GM19240 (cell line): ENCODE measurements around the gene WSB1.

Experiments
- DNase-seq: peaks from one replicate; pipeline ENCODE4 v3.0.0; 2011; ENCODE audit warnings: low spot score; ENCODE audit not compliant: insufficient read length

Gene WSB1

DNA sequence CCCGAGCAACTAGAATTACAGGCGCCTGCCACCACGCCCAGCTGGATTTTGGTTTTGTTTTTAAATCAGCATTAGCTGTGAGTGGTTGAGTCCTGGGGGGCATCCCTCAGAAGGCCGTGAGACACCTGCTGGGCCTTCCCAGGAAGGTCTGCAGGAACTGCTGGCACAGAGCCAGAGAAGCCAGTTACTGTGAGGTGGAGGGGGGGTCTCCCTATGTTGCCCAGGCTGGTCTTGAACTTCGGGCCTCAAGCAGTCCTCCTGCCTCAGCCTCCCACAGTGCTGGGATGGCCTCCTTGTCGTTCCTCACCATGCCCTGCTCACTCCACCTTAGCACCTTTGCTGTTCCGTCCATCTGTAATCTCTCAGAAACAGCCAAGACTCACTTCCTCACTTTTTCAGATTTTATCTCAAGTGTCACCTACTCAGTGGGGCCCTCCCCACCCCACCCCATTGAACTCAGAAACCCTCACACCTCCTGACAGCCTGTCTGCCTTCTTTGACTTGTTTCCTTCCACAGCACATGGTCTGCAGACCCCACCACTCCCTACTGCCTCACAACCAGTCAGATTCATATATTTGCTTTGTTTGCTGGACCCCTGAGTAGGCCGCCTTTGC, 62.3 kb downstream of the WSB1 start:
- DNase-seq: no peak

DNA sequence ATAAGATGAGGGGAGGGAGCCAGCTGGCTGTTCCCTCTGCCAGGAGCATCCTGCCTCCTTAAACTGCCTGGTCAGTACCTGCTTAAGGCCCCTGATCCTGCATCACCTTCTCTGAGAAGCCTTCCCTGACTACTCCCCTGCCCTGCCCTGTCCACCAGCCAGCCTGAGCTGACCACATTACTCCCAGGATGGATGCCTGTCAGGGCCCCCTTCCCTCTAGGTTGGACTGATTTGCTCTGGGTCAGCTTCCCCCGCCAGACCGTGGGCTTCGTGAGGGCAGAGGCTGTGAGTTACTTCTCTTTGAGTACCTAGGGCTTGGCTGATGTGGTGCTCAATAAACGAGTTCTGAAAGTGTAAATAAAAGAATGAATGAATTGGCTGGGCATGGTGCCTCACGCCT, 63.3 kb downstream of the WSB1 start:
- no peak for DNase-seq

DNA sequence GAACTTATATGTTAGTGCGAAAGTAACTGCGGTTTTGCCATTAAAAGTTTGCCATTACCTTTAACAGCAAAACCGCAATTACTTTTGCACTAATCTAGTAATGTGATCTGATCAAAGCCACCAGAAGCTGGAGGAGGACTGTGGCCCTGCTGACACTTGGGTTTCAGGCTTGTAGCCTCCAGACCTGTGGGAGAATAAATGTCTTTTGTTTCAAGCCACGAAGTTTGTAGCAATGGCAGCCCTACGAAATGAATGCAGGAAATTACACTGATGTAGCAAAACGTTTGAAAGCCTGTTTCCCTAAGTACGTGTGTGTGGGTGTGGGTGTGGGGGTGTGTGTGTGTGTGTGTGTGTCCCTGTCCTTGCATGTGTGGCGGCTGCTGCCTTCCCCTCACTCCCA, 66.6 kb downstream of the WSB1 start:
- no peak for DNase-seq

DNA sequence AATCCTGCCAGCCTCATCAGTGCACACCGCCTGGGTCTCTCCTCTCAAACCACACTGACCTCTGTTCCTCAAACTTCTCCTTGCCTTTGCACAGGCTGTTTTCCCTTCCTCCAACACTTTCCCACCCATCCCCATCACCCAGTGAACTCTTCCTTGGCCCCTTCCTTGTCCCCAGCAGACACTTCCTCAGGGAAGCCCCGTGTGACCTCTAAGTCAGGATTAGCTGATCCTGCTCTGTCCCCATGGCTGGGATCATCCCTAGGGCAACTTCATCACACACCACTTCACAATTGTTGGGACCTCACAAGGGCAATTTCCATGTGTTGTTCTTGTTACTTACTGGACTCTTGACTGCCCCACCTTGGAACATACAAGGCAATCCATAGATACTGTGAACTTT, 67.8 kb downstream of the WSB1 start:
- no peak for DNase-seq

DNA sequence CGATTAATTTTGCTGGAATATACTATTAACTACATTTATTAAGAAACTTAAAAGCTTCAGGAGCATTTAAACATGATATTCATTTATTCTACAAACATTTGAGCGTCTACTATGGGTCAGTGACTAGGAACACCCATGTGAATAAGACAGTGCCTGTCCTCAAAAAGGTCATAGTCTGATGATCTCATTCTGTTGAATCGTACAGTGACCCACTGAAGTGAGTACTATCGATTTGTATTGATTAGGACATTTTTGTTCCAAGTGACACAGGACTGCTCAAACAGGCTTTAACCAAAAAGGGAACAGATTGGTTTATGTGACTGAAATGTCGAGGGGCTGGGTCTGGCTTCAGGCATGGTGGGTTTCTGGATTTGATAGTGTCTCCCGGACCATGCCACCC, 68.6 kb downstream of the WSB1 start:
- no peak for DNase-seq

DNA sequence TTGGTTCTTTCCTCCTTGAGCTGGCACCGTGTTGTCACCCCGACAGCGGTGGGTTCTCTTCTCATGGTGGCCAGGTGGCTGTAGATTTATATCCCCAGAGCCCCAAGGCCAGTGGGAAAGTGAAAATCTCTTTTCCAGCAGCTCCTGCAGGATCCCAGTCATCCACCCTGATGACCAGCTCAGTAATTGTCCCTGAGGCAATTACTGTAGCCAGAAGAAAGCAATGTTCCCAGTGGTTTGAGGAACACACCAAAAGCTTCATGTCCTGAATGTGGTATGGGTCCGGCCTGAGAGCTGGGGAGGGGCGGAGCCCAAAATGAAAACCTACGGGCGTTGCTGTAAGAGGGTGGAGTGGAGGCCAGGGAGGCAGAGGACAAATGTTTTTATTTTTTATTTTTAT, 69.0 kb downstream of the WSB1 start:
- DNase-seq: no peak

DNA sequence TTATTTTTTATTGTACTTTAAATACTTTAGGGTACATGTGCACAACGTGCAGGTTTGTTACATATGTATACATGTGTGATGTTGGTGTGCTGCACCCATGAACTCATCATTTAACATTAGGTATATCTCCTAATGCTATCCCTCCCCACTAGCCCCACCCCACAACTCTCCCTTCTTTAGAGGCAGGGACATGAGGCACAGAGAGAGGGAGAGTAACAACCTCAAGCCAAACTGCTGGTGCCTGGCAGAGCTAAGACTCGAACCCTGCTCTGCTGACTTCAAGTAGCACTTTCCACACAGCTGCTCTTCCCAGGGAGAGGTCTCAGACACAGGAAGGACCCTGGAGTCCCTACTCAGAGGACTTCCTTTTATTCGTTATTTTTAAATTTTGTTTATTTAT, 69.4 kb downstream of the WSB1 start:
- no peak for DNase-seq
